IMR-90 (cell line): Measurements from ENCODE around the gene PSMB11. TPM values are rescaled to one million over a fixed set of nuclear protein-coding genes. Genes with fewer than 3 reads are reported as not detected.

Experiments
- ATAC-seq: fragments of 200-7000 bp; cut with Tn5 transposase; 2 replicates; pipeline ENCODE4 v1.9.1; 2020; ENCODE audit warnings: low read depth, mild to moderate bottlenecking, moderate library complexity
- BruUV-seq: library from RNA; stranded (reverse); fragments of 400-500 nt; replicated peaks from 2 replicates; lab custom pipeline; 2021; lab: Mats Ljungman, UMichigan
- CTCF ChIA-PET: fragments of 300-600 bp; formaldehyde crosslinking; extraction: SDS; loops from one replicate; lab custom pipeline; 2021; ENCODE audit warnings: antibody characterized with exemption; lab: Yijun Ruan, JAX
- POLR2A ChIA-PET: fragments of 300-600 bp; sonication (Branson Sonifier 250); formaldehyde crosslinking; loops from one replicate; lab custom pipeline; 2022; ENCODE audit warnings: antibody characterized with exemption; ENCODE audit not compliant: unreplicated experiment; lab: Charles Lee
- DNase-seq: peaks from one replicate; pipeline ENCODE4 v3.0.0; 2013
- H2AFZ ChIP-seq: replicated peaks from 2 replicates; pipeline ENCODE3; 2013; ENCODE audit warnings: low read length, mild to moderate bottlenecking; ENCODE audit not compliant: poor library complexity
- H2AK5ac ChIP-seq: 2 replicates; pipeline ENCODE4 v1.6.1; 2013; ENCODE audit warnings: low read depth, low read length, inconsistent platforms
- H2AK9ac ChIP-seq: replicated peaks from 2 replicates; pipeline ENCODE3; 2013; ENCODE audit warnings: mild to moderate bottlenecking, low read depth, low read length, moderate library complexity; ENCODE audit not compliant: poor library complexity
- H2BK120ac ChIP-seq: 2 replicates; pipeline ENCODE4 v1.6.1; 2013; ENCODE audit warnings: low read depth, low read length, inconsistent platforms
- H2BK15ac ChIP-seq: 3 replicates; pipeline ENCODE4 v1.6.1; 2013; ENCODE audit warnings: low read depth, low read length, inconsistent platforms
- H2BK20ac ChIP-seq: 2 replicates; pipeline ENCODE4 v1.6.1; 2013; ENCODE audit warnings: low read depth, mild to moderate bottlenecking, inconsistent platforms, low read length, moderate library complexity
- H2BK5ac ChIP-seq: 2 replicates; pipeline ENCODE4 v1.6.1; 2013; ENCODE audit warnings: mild to moderate bottlenecking, low read depth, low read length, inconsistent platforms; ENCODE audit not compliant: poor library complexity, severe bottlenecking
- H3K14ac ChIP-seq: replicated peaks from 2 replicates; pipeline ENCODE4 v1.6.1; 2013; ENCODE audit warnings: low read depth, low read length, inconsistent platforms
- H3K18ac ChIP-seq: 2 replicates; pipeline ENCODE4 v1.6.1; 2013; ENCODE audit warnings: low read depth, low read length, control low read depth
- H3K23ac ChIP-seq: 2 replicates; pipeline ENCODE4 v1.6.1; 2013; ENCODE audit warnings: low read depth, low read length, inconsistent platforms
- H3K27ac ChIP-seq: 2 replicates; pipeline ENCODE4 v1.5.1; 2013; ENCODE audit warnings: mild to moderate bottlenecking, control low read depth, low read length; ENCODE audit not compliant: insufficient read depth
- H3K27me3 ChIP-seq: 2 replicates; pipeline ENCODE4 v1.6.1; 2013; ENCODE audit warnings: low read length; ENCODE audit not compliant: control insufficient read depth, insufficient read depth
- H3K36me3 ChIP-seq: 2 replicates; pipeline ENCODE4 v1.6.1; 2013; ENCODE audit warnings: low read length, mixed read lengths; ENCODE audit not compliant: control insufficient read depth, insufficient read depth
- H3K4ac ChIP-seq: 2 replicates; pipeline ENCODE4 v1.6.1; 2013; ENCODE audit warnings: low read depth, low read length, inconsistent platforms
- H3K4me1 ChIP-seq: 2 replicates; pipeline ENCODE4 v1.6.1; 2013; ENCODE audit warnings: low read length, mixed read lengths; ENCODE audit not compliant: control insufficient read depth, insufficient read depth
- H3K4me2 ChIP-seq: 2 replicates; pipeline ENCODE4 v1.6.1; 2013; ENCODE audit warnings: low read depth, mild to moderate bottlenecking, control low read depth, low read length, moderate library complexity
- H3K4me3 ChIP-seq: 2 replicates; pipeline ENCODE4 v1.5.1; 2013; ENCODE audit warnings: low read depth, mild to moderate bottlenecking, control low read depth, low read length, moderate library complexity; ENCODE audit not compliant: insufficient read depth
- H3K56ac ChIP-seq: 2 replicates; pipeline ENCODE4 v1.6.1; 2013; ENCODE audit warnings: low read length, inconsistent platforms; ENCODE audit not compliant: insufficient read depth; ENCODE audit errors: extremely low read depth
- H3K79me1 ChIP-seq, 2 experiments: 2 replicates each; pipeline ENCODE4 v1.6.1; 2013; ENCODE audit warnings: low read length in 2 of 2, inconsistent platforms in 1 of 2, low read depth in 1 of 2
- H3K9ac ChIP-seq: 2 replicates; pipeline ENCODE4 v1.6.1; 2013; ENCODE audit warnings: low read depth, low read length, control low read depth
- H3K9me1 ChIP-seq: 2 replicates; pipeline ENCODE4 v1.6.1; 2013; ENCODE audit warnings: low read length, inconsistent platforms; ENCODE audit not compliant: insufficient read depth
- H3K9me3 ChIP-seq: 2 replicates; pipeline ENCODE4 v1.6.1; 2013; ENCODE audit warnings: low read length; ENCODE audit not compliant: control insufficient read depth, insufficient read depth
- H4K20me1 ChIP-seq: 2 replicates; pipeline ENCODE4 v1.6.1; 2013; ENCODE audit warnings: low read length, inconsistent platforms; ENCODE audit not compliant: insufficient read depth
- H4K5ac ChIP-seq: 2 replicates; pipeline ENCODE4 v1.6.1; 2013; ENCODE audit warnings: mild to moderate bottlenecking, low read depth, low read length, control low read depth
- H4K8ac ChIP-seq, 2 experiments: 2 replicates each; pipeline ENCODE4 v1.6.1; 2013; ENCODE audit warnings: low read depth in 2 of 2, low read length in 2 of 2, control low read depth in 1 of 2, inconsistent platforms in 1 of 2
- H4K91ac ChIP-seq: 2 replicates; pipeline ENCODE4 v1.6.1; 2013; ENCODE audit warnings: low read depth, low read length, inconsistent platforms; ENCODE audit not compliant: insufficient read depth
- CEBPB ChIP-seq: IDR thresholded peaks from 2 replicates; pipeline ENCODE4 v1.6.1; 2012; ENCODE audit warnings: low read depth, low read length, improper control_type of control experiment
- RFX5 ChIP-seq: IDR thresholded peaks from 2 replicates; pipeline ENCODE4 v1.8.0; 2012; ENCODE audit warnings: low read depth, mild to moderate bottlenecking, low read length, moderate library complexity
- WGBS, 2 experiments: methylation state at CpG; one replicate each; pipeline versions ENCODE4 v1.1.5 to v1.1.7; 2013; ENCODE audit warnings: missing lambda C conversion rate in 2 of 2; ENCODE audit not compliant: insufficient read length in 1 of 2; ENCODE audit errors: extremely low coverage in 2 of 2; 5-methylcytosine and 5-hydroxymethylcytosine counted together
- dilution Hi-C: fragments of 300-500 bp; cut with HindIII; formaldehyde crosslinking; loops from one replicate; pipeline ENCODE4 v1.14.3; 2018; ENCODE audit warnings: low sequenced_read_pairs; ENCODE audit not compliant: unreplicated experiment
- in situ Hi-C: fragments of 300-500 bp; cut with MboI; formaldehyde crosslinking; loops from 3 replicates; pipeline ENCODE4 v1.14.3; 2019; ENCODE audit warnings: low sequenced_read_pairs, inconsistent platforms, mixed read lengths
- intact Hi-C: fragments of 100-400 bp; cut with micrococcal nuclease; formaldehyde crosslinking; loops from 2 replicates; pipeline ENCODE4 v1.10.0; 2022
- polyA plus RNA-seq, 3 experiments: library from polyadenylated mRNA; depleted of rRNA; stranded (reverse); fragments of >200 nt; gene quantifications; 2 replicates each; pipeline ENCODE4 v1.2.3, GENCODE V29; 2012; ENCODE audit warnings: low replicate concordance in 1 of 3
- total RNA-seq: library from RNA; depleted of rRNA; stranded (reverse); fragments of >200 nt; gene quantifications from 2 replicates; pipeline ENCODE4 v1.2.3, GENCODE V29; 2012

The PSMB11 gene
- total and polyA plus RNA-seq, 2 of the 4 experiments (the other 2 are of a cell fraction), result not detected

- 100% methylated on average over 3 of the region's 4 CpGs; no CpG with 5 or more reads in 1 of the 2 experiments for WGBS, 2 experiments
- Histone ChIP-seq H4K8ac (no peak overlapping the region), H4K91ac (no peak overlapping the region), H3K79me1 (peaks cover 29 to 45% of the 10 kb centered on the region in 2 experiments), H3K9me1 (peaks cover 6% of the 10 kb centered on the region; the same call in 1 of the 2 replicates), H3K27ac (no peak overlapping the region), H3K9ac (no peak overlapping the region), H3K36me3 (peaks cover 18% of the 10 kb centered on the region), H2AFZ (no peak overlapping the region), H3K4me2 (no peak overlapping the region), H4K20me1 (peaks cover 8% of the 10 kb centered on the region), H3K56ac (no peak overlapping the region), H3K18ac (no peak overlapping the region), H2BK5ac (no peak overlapping the region), H2AK9ac (no peak overlapping the region), H4K5ac (no peak overlapping the region), H2BK15ac (no peak overlapping the region), H2BK20ac (no peak overlapping the region), H3K14ac (no peak overlapping the region), H3K4ac (no peak overlapping the region), H3K9me3 (no peaks in the 10 kb centered on the region), H2AK5ac (no peak overlapping the region), H3K27me3 (no peaks in the 10 kb centered on the region), H3K4me1 (peaks cover 8% of the 10 kb centered on the region), H3K4me3 (no peak overlapping the region), H3K23ac (no peak overlapping the region), H2BK120ac (no peak overlapping the region)
- in situ Hi-C loops, result no loop called here
- dilution Hi-C loops, result no loop called here
- ChIA-PET CTCF (no interaction called here), POLR2A (no interaction called here)
- intact Hi-C loops, result no loop called here
- no peak for TF ChIP-seq RFX5
- TF ChIP-seq CEBPB, result peak; percentile 66
- DNase-seq (peak; percentile 40), ATAC-seq (no peak)
- BruUV-seq, result no TSS peak
These were observed 11.1 kb upstream of the PSMB11 start for GRCh38 chr14:23030936-23031335.
